ENCODE data around the gene ZNF385B.

The ZNF385B gene

GRCh38 chr2:179543361-179543901 is 318.0 kb downstream of the ZNF385B start:
- no peak for DNase-seq

- no peak for DNase-seq
These were observed 319.8 kb downstream of the ZNF385B start for GRCh38 chr2:179541586-179541985.

GRCh38 chr2:179539124-179539511 is 322.3 kb downstream of the ZNF385B start:
- DNase-seq: no peak

- DNase-seq: no peak
These were observed 322.8 kb downstream of the ZNF385B start for GRCh38 chr2:179538406-179539123.

- DNase-seq: no peak
These were observed 325.2 kb downstream of the ZNF385B start for GRCh38 chr2:179536185-179536584.

- no peak for DNase-seq
These were observed 327.5 kb downstream of the ZNF385B start for GRCh38 chr2:179533875-179534274.

GRCh38 chr2:179532863-179533278 is 328.5 kb downstream of the ZNF385B start:
- DNase-seq: no peak

GRCh38 chr2:179528576-179529069 is 332.8 kb downstream of the ZNF385B start:
- DNase-seq: no peak

- no peak for DNase-seq
These were observed 336.1 kb downstream of the ZNF385B start for GRCh38 chr2:179525340-179525739.

GRCh38 chr2:179524809-179525339 is 336.5 kb downstream of the ZNF385B start:
- DNase-seq: no peak

GRCh38 chr2:179521944-179522343 is 339.5 kb downstream of the ZNF385B start:
- no peak for DNase-seq

GRCh38 chr2:179518830-179519229 is 342.6 kb downstream of the ZNF385B start:
- no peak for DNase-seq

GRCh38 chr2:179513181-179513580 is 348.2 kb downstream of the ZNF385B start:
- no peak for DNase-seq

GRCh38 chr2:179512281-179513035 is 349.0 kb downstream of the ZNF385B start:
- no peak for DNase-seq

GRCh38 chr2:179511105-179511789 is 350.2 kb downstream of the ZNF385B start:
- no peak for DNase-seq

- no peak for DNase-seq
These were observed 366.1 kb downstream of the ZNF385B start for GRCh38 chr2:179495315-179495714.

GRCh38 chr2:179488563-179488962 is 372.8 kb downstream of the ZNF385B start:
- no peak for DNase-seq

- no peak for DNase-seq
These were observed 374.2 kb downstream of the ZNF385B start for GRCh38 chr2:179487010-179487731.

GRCh38 chr2:179483131-179483530 is 378.3 kb downstream of the ZNF385B start:
- DNase-seq: no peak

GRCh38 chr2:179479947-179480346 is 381.5 kb downstream of the ZNF385B start:
- DNase-seq: no peak

- DNase-seq: no peak
These were observed 382.6 kb downstream of the ZNF385B start for GRCh38 chr2:179478771-179479170.

GRCh38 chr2:179470992-179471391 is 390.4 kb downstream of the ZNF385B start:
- no peak for DNase-seq
